WTC11 (cell line): ENCODE measurements around the gene PLXDC1. TPM values are rescaled to one million over a fixed set of nuclear protein-coding genes. Genes with fewer than 3 reads are reported as not detected.

Experiments used
- ATAC-seq: fragments of 200-7000 bp; cut with Tn5 transposase; 2 replicates; pipeline ENCODE4 v1.10.0; 2021; ENCODE audit warnings: mild to moderate bottlenecking, moderate library complexity
- Bru-seq: library from RNA; stranded (reverse); fragments of 400-500 nt; gene quantifications from one replicate; lab custom pipeline; 2021; lab: Mats Ljungman, UMichigan
- CTCF ChIA-PET: fragments of 300-600 bp; sonication (Branson Sonifier 250); formaldehyde crosslinking; loops from one replicate; lab custom pipeline; 2021; ENCODE audit warnings: antibody characterized with exemption; lab: Charles Lee
- POLR2A ChIA-PET: fragments of 350-600 bp; sonication (Branson Sonifier 250); formaldehyde crosslinking; loops from one replicate; lab custom pipeline; 2021; ENCODE audit warnings: antibody characterized with exemption; lab: Charles Lee
- DNase-seq: peaks from one replicate; pipeline ENCODE4 v3.0.0; 2021; ENCODE audit warnings: low spot score
- H3K27ac Mint-ChIP-seq: 2 replicates; pipeline ENCODE4 v1.8.0; 2021; ENCODE audit warnings: mixed read lengths
- H3K27me3 Mint-ChIP-seq: 2 replicates; pipeline ENCODE4 v1.8.0; 2021; ENCODE audit warnings: low read depth, mild to moderate bottlenecking, moderate library complexity, mixed read lengths
- H3K36me3 Mint-ChIP-seq: 2 replicates; pipeline ENCODE4 v1.8.0; 2021; ENCODE audit warnings: mixed read lengths
- H3K4me1 Mint-ChIP-seq: 2 replicates; pipeline ENCODE4 v1.8.0; 2022; ENCODE audit warnings: mixed read lengths
- H3K4me3 Mint-ChIP-seq: 2 replicates; pipeline ENCODE4 v1.8.0; 2021; ENCODE audit warnings: mild to moderate bottlenecking, moderate library complexity, mixed read lengths
- H3K9me3 Mint-ChIP-seq: 2 replicates; pipeline ENCODE4 v1.8.0; 2021; ENCODE audit warnings: mixed read lengths
- ATF3 ChIP-seq: sonication (generic); formaldehyde crosslinking; conservative IDR thresholded peaks from 2 replicates; pipeline ENCODE4 v1.8.1; 2022; ENCODE audit warnings: mild to moderate bottlenecking, missing genetic modification reagents
- CREM ChIP-seq: sonication (generic); formaldehyde crosslinking; IDR thresholded peaks from 2 replicates; pipeline ENCODE4 v1.8.1; 2022; ENCODE audit warnings: mild to moderate bottlenecking, missing genetic modification reagents, moderate library complexity
- E2F5 ChIP-seq: sonication (generic); formaldehyde crosslinking; IDR thresholded peaks from 2 replicates; pipeline ENCODE4 v1.8.1; 2022; ENCODE audit warnings: mild to moderate bottlenecking, moderate library complexity, missing genetic modification reagents
- FOXP4 ChIP-seq: sonication (generic); formaldehyde crosslinking; IDR thresholded peaks from 2 replicates; pipeline ENCODE4 v1.8.0; 2022; ENCODE audit warnings: mild to moderate bottlenecking, missing genetic modification reagents
- GABPB1 ChIP-seq: sonication (generic); formaldehyde crosslinking; IDR thresholded peaks from 2 replicates; pipeline ENCODE4 v1.8.1; 2023; ENCODE audit warnings: mild to moderate bottlenecking, missing genetic modification reagents
- IRF1 ChIP-seq: sonication (generic); formaldehyde crosslinking; IDR thresholded peaks from 2 replicates; pipeline ENCODE4 v1.8.0; 2023; ENCODE audit warnings: missing genetic modification reagents
- MXD4 ChIP-seq: fragments of 250-450 bp; sonication (Bioruptor Pico); IDR thresholded peaks from 2 replicates; pipeline ENCODE4 v1.8.0; 2021; ENCODE audit warnings: mild to moderate bottlenecking, moderate library complexity, borderline replicate concordance
- NFE2L1 ChIP-seq: sonication (generic); formaldehyde crosslinking; IDR thresholded peaks from 2 replicates; pipeline ENCODE4 v1.8.1; 2023; ENCODE audit warnings: missing genetic modification reagents
- PRRX2 ChIP-seq: fragments of 250-450 bp; sonication (Bioruptor Pico); IDR thresholded peaks from 2 replicates; pipeline ENCODE4 v1.8.0; 2021; ENCODE audit warnings: mild to moderate bottlenecking
- ZNF281 ChIP-seq: sonication (generic); formaldehyde crosslinking; IDR thresholded peaks from 2 replicates; pipeline ENCODE4 v1.8.0; 2023; ENCODE audit warnings: mild to moderate bottlenecking, missing genetic modification reagents
- ZNF396 ChIP-seq: fragments of 250-450 bp; sonication (Bioruptor Pico); IDR thresholded peaks from 2 replicates; pipeline ENCODE4 v1.8.0; 2021; ENCODE audit warnings: mild to moderate bottlenecking, moderate library complexity, borderline replicate concordance
- ZNF416 ChIP-seq: fragments of 250-450 bp; sonication (Bioruptor Pico); IDR thresholded peaks from 2 replicates; pipeline ENCODE4 v1.9.0; 2021; ENCODE audit warnings: mild to moderate bottlenecking, inconsistent platforms
- ZNF532 ChIP-seq: fragments of 250-450 bp; sonication (Bioruptor Pico); IDR thresholded peaks from 2 replicates; pipeline ENCODE4 v1.9.0; 2021; ENCODE audit warnings: mild to moderate bottlenecking, borderline replicate concordance
- long read RNA-seq, 3 experiments: library from RNA in 1 of 3; library from capped mRNA in 1 of 3; library from polyadenylated mRNA in 1 of 3; unstranded in 2 of 3; stranded (forward) in 1 of 3; transcript quantifications; one replicate each; pipeline ENCODE4 v2.0.0, GENCODE V29; 2021
- total RNA-seq: library from RNA; stranded (reverse); gene quantifications from 3 replicates; pipeline ENCODE4 v1.2.3, GENCODE V29; 2021

PLXDC1 gene
- total RNA-seq (4.1 to 5.4 TPM (median 4.1 TPM) in 3 replicates), Bru-seq, nascent RNA (percentile 19 among the genes with signal in this experiment)
- long read RNA-seq, experiment 1, full-length matches to known transcripts, result 1 of 9 reads
- long read RNA-seq, experiment 1, partial matches to known transcripts, result 0 of 9 reads
- long read RNA-seq, experiment 1, other reads (novel, unspliced or antisense), result 8 of 9 reads
- long read RNA-seq, experiment 2, partial matches to known transcripts, result 0 of 1 reads
- long read RNA-seq, experiment 2, other reads (novel, unspliced or antisense), result 1 of 1 reads
- long read RNA-seq, experiment 3, result 0 reads

GRCh38 chr17:39151150-39151942, at the start of gene PLXDC1:
Gene PLXDC1 (minus strand): TSS chr17:39151637. CDS start chr17:39151437, 200 bp downstream.
- DNase-seq, result peak; percentile 29
- POLR2A ChIA-PET, result interaction anchor here (2.2 kb wide), 1 partner anchor 23 kb away, joined by 6 read pairs; no protein-coding TSS in a partner anchor
- Mint-ChIP-seq H3K27ac (no peak within 1 kb of the TSS), H3K4me1 (peaks cover 16% of the 10 kb centered on the region), H3K4me3 (peak within 1 kb of the TSS; percentile 100), H3K27me3 (peaks cover 43% of the 10 kb centered on the region), H3K9me3 (no peaks in the 10 kb centered on the region), H3K36me3 (0 out of 2 replicates have a peak, but pooled peaks cover 2% of the 10 kb centered on the region)
- CTCF ChIA-PET, result interaction anchor here (0.6 to 6.8 kb wide), 21 partner anchors 14 to 234 kb away, joined by 3 to 191 read pairs (median 6); partner anchors contain the start of genes ARL5C, FBXO47 and LASP1NB
- ATAC-seq, result no peak
- TF ChIP-seq ZNF281 (CRISPR knock-in tag) (no peak), IRF1 (CRISPR knock-in tag) (no peak), GABPB1 (CRISPR knock-in tag) (no peak), E2F5 (CRISPR knock-in tag) (no peak), ZNF416 (CRISPR knock-in tag) (no peak), ATF3 (CRISPR knock-in tag) (no peak), ZNF532 (no peak), NFE2L1 (CRISPR knock-in tag) (no peak), PRRX2 (CRISPR knock-in tag) (no peak), MXD4 (CRISPR knock-in tag) (no peak), CREM (no peak), ZNF396 (CRISPR knock-in tag) (no peak), FOXP4 (CRISPR knock-in tag) (no peak)
